Nephron (organoid): Measurements from ENCODE around the gene SOX2.

Experiments used
- H3K27ac Mint-ChIP-seq, 3 experiments: 2 replicates each; pipeline ENCODE4 v1.8.0; 2020; ENCODE audit warnings: mixed read lengths in 3 of 3, mild to moderate bottlenecking in 2 of 3, moderate library complexity in 1 of 3
- H3K27me3 Mint-ChIP-seq: 2 replicates; pipeline ENCODE4 v1.8.0; 2021; ENCODE audit warnings: low read depth, mild to moderate bottlenecking, moderate library complexity, mixed read lengths
- H3K36me3 Mint-ChIP-seq: 2 replicates; pipeline ENCODE4 v1.8.0; 2020; ENCODE audit warnings: low read depth, mixed read lengths
- H3K4me1 Mint-ChIP-seq: 2 replicates; pipeline ENCODE4 v1.8.0; 2020; ENCODE audit warnings: mixed read lengths
- H3K4me3 Mint-ChIP-seq, 3 experiments: 2 replicates each; pipeline ENCODE4 v1.8.0; 2020; ENCODE audit warnings: mild to moderate bottlenecking in 3 of 3, mixed read lengths in 3 of 3, moderate library complexity in 2 of 3
- H3K9me3 Mint-ChIP-seq: 2 replicates; pipeline ENCODE4 v1.8.0; 2020; ENCODE audit warnings: mixed read lengths
- TF ChIP-seq, protein P1 (sequence below), 3 experiments: fragments of 200-600 bp; sonication (generic); IDR thresholded peaks; one replicate each; pipeline ENCODE4 v1.5.0; 2021; ENCODE audit warnings: antibody characterized with exemption in 3 of 3; ENCODE audit not compliant: unreplicated experiment in 3 of 3

The SOX2 gene

GRCh38 chr3:181728470-181729340, 17.0 kb downstream of the SOX2 start:
- Mint-ChIP-seq H3K27me3 (peaks cover 98% of the 10 kb centered on the region), H3K9me3 (peaks cover 8% of the 10 kb centered on the region), H3K4me3 (peak overlapping the region in 2 of 3 experiments; percentile 5 to 19), H3K4me1 (peaks cover 21% of the 10 kb centered on the region), H3K36me3 (no peaks in the 10 kb centered on the region), H3K27ac (no peak overlapping the region)
- TF ChIP-seq, protein P1, sequence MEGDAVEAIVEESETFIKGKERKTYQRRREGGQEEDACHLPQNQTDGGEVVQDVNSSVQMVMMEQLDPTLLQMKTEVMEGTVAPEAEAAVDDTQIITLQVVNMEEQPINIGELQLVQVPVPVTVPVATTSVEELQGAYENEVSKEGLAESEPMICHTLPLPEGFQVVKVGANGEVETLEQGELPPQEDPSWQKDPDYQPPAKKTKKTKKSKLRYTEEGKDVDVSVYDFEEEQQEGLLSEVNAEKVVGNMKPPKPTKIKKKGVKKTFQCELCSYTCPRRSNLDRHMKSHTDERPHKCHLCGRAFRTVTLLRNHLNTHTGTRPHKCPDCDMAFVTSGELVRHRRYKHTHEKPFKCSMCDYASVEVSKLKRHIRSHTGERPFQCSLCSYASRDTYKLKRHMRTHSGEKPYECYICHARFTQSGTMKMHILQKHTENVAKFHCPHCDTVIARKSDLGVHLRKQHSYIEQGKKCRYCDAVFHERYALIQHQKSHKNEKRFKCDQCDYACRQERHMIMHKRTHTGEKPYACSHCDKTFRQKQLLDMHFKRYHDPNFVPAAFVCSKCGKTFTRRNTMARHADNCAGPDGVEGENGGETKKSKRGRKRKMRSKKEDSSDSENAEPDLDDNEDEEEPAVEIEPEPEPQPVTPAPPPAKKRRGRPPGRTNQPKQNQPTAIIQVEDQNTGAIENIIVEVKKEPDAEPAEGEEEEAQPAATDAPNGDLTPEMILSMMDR (IDR thresholded peaks at IDR 0.05; ENCODE audit: unreplicated experiment in 3 of 3): no peak

DNA sequence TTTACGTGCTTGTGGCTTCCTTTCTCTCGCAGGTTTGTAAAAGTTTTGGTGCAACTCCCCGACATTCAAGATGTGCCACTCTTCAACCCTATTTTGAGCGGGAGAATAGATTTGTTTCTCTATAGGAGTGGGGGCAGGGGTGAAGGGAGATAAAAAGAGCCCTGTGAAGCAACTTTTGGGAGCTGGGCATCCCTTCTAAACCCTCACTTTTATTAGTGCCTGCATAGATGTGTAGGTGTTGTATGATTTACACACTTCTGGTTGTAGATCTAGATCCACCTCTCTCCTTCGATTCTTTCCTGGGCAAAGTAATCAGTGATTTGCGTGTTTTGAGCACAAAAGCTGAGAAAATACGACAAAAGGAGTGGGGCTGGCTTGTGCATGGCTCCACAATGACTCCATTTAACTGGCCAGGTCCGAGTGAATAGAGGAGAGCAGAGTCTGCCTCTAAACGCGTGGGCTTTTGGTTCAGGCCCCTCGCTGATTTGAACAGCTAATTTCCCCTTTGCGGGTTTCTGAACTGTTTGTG, 17.7 kb downstream of the SOX2 start:
- H3K9me3 Mint-ChIP-seq: peaks cover 4% of the 10 kb centered on the region
- H3K4me1 Mint-ChIP-seq: peaks cover 19% of the 10 kb centered on the region
- TF ChIP-seq, protein P1 (IDR thresholded peaks at IDR 0.05; ENCODE audit: unreplicated experiment in 3 of 3): no peak
- peaks cover 98% of the 10 kb centered on the region for H3K27me3 Mint-ChIP-seq
- H3K36me3 Mint-ChIP-seq: no peaks in the 10 kb centered on the region
- no peak overlapping the region for H3K4me3 Mint-ChIP-seq
- no peak overlapping the region for H3K27ac Mint-ChIP-seq

DNA sequence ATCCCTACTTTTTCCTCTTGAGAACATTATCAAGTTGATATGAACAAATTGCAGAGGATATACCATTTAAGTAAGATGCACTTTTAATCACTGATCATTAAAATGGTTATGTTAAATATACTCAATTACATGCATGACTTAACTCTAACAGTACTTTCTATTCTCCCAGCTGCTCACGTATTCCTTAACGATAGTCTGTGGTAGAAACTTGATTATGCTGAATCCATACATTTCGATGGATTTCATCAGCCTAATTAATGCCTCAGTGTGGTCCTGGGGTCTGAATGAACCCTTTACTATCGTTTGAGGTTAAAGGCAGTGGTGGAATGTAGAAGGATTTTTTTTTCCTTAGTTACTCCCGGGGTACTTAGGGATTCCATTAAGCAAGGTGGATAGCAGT, 18.6 kb downstream of the SOX2 start:
- TF ChIP-seq, protein P1 (IDR thresholded peaks at IDR 0.05; ENCODE audit: unreplicated experiment in 3 of 3): no peak
- Mint-ChIP-seq H3K27ac (no peak overlapping the region), H3K4me3 (no peak overlapping the region), H3K27me3 (peaks cover 96% of the 10 kb centered on the region), H3K36me3 (no peaks in the 10 kb centered on the region), H3K4me1 (peaks cover 17% of the 10 kb centered on the region), H3K9me3 (no peaks in the 10 kb centered on the region)

DNA sequence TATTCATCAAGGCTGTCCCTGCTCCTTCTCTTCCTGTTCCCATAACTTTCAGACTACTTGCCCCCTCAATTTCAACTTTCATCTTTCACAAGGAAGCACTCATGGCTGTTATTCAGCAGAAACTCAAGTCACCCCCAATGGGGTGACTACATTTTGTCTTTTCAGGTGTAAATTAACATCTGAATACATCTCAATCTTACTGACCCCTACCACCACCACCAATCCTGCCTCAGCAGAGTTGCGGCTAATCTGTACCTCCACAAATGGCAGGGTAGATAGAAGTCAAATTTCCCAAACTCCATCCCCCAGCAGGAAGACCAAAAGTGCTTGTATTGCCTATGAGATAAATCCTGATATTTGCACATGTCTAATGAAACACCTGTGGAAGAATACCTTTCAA, 19.2 kb downstream of the SOX2 start:
- H3K27me3 Mint-ChIP-seq: peaks cover 90% of the 10 kb centered on the region
- TF ChIP-seq, protein P1 (IDR thresholded peaks at IDR 0.05; ENCODE audit: unreplicated experiment in 3 of 3): no peak
- H3K4me1 Mint-ChIP-seq: peaks cover 17% of the 10 kb centered on the region
- H3K4me3 Mint-ChIP-seq: no peak overlapping the region
- no peak overlapping the region for H3K27ac Mint-ChIP-seq
- no peaks in the 10 kb centered on the region for H3K36me3 Mint-ChIP-seq
- H3K9me3 Mint-ChIP-seq: no peaks in the 10 kb centered on the region

GRCh38 chr3:181735911-181736310, 24.2 kb downstream of the SOX2 start:
- Mint-ChIP-seq H3K36me3 (no peaks in the 10 kb centered on the region), H3K27ac (no peak overlapping the region), H3K27me3 (peaks cover 40% of the 10 kb centered on the region), H3K9me3 (no peaks in the 10 kb centered on the region), H3K4me1 (no peaks in the 10 kb centered on the region), H3K4me3 (no peak overlapping the region)
- TF ChIP-seq, protein P1 (IDR thresholded peaks at IDR 0.05; ENCODE audit: unreplicated experiment in 3 of 3): no peak
